RWPE1 (cell line): ENCODE measurements around the gene OR6N2.

Experiments used
- CTCF ChIA-PET: fragments of 350-600 bp; sonication (Branson Sonifier 250); formaldehyde crosslinking; extraction: SDS; loops from one replicate; lab custom pipeline; 2021; lab: Yijun Ruan, JAX
- POLR2A ChIA-PET: fragments of 400-600 bp; formaldehyde crosslinking; extraction: SDS; loops from one replicate; lab custom pipeline; 2020; ENCODE audit warnings: antibody characterized with exemption; ENCODE audit not compliant: low non-redundant PET; lab: Yijun Ruan, JAX
- DNase-seq: peaks from one replicate; pipeline ENCODE4 v3.0.0; 2012; ENCODE audit warnings: low spot score
- H3K27ac ChIP-seq: fragments of 450-650 bp; 2 replicates; pipeline ENCODE4 v1.5.1; 2017
- TF ChIP-seq, protein P1 (sequence below): fragments of 450-650 bp; conservative IDR thresholded peaks from 2 replicates; pipeline ENCODE4 v1.5.1; 2017; ENCODE audit warnings: low read depth, mild to moderate bottlenecking

The OR6N2 gene

DNA sequence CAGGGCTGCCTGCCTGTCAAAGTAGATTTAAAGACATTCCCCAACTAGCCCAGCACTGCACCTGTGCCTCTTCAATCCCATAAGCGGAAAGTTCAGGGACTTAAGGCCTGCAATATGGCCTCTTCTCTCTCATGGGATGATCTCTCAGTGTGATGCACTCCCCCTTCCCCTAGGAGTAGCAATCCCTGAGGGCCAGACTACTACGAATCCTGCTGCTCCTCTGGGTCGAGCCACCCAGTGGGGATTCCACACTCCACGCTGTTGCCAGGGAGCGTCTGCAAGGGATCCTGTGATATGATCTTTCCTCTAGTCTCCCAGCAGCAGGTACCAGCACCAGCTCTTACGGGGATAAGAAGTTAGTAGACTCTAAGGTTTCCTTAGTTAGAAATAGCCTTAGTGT, 13.2 kb upstream of the OR6N2 start:
- no peak overlapping the region for H3K27ac ChIP-seq
- ChIA-PET POLR2A (no interaction called here), CTCF (no interaction called here)
- TF ChIP-seq, protein P1, sequence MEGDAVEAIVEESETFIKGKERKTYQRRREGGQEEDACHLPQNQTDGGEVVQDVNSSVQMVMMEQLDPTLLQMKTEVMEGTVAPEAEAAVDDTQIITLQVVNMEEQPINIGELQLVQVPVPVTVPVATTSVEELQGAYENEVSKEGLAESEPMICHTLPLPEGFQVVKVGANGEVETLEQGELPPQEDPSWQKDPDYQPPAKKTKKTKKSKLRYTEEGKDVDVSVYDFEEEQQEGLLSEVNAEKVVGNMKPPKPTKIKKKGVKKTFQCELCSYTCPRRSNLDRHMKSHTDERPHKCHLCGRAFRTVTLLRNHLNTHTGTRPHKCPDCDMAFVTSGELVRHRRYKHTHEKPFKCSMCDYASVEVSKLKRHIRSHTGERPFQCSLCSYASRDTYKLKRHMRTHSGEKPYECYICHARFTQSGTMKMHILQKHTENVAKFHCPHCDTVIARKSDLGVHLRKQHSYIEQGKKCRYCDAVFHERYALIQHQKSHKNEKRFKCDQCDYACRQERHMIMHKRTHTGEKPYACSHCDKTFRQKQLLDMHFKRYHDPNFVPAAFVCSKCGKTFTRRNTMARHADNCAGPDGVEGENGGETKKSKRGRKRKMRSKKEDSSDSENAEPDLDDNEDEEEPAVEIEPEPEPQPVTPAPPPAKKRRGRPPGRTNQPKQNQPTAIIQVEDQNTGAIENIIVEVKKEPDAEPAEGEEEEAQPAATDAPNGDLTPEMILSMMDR, result no peak
- no peak for DNase-seq

DNA sequence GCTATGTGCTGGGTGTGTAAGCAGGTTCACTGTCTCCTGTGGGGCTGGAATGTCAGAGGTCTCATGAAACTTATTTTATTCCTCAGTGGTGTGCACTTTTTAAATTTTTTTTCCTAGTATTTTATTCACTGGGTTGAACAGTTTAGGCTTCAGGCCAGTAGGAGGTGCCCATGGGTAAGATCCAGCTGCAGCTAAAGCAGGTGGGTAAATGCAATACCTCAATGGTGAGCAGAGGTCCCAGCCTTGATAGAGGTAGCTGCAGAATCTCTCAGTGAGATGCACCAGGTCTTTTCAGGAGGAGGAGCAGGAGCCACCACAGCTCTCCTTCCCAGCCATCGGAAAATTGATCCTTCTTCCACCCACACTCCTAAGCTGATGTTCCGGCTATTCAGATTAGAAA, 12.6 kb upstream of the OR6N2 start:
- no peak for DNase-seq

GRCh38 chr1:158771950-158772866, 8.8 kb downstream of the OR6N2 start, which contains the start of gene OR6N1:
Gene OR6N1 (minus strand): TSS chr1:158772195. CDS start chr1:158766682, 5,513 bp downstream.
- POLR2A ChIA-PET, result no interaction called here
- CTCF ChIA-PET, result no interaction called here
- DNase-seq, result no peak

More for the DNA sequence above, 12.6 kb upstream of the OR6N2 start:
- ChIA-PET CTCF (no interaction called here), POLR2A (no interaction called here)
- H3K27ac ChIP-seq, result no peak overlapping the region
- TF ChIP-seq, protein P1, result no peak

GRCh38 chr1:158754420-158754819, 26.6 kb downstream of the OR6N2 start, which contains the start of gene OR6K6:
Gene OR6K6 (plus strand): TSS chr1:158754720. CDS start chr1:158754888, 168 bp downstream.
- DNase-seq, result no peak
- no peak within 1 kb of the TSS for H3K27ac ChIP-seq
- CTCF ChIA-PET, result no interaction called here
- TF ChIP-seq, protein P1, result no peak
- POLR2A ChIA-PET, result no interaction called here

More at GRCh38 chr1:158771950-158772866, 8.8 kb downstream of the OR6N2 start, which contains the start of gene OR6N1:
- TF ChIP-seq, protein P1, result no peak
- H3K27ac ChIP-seq, result no peak within 1 kb of the TSS

DNA sequence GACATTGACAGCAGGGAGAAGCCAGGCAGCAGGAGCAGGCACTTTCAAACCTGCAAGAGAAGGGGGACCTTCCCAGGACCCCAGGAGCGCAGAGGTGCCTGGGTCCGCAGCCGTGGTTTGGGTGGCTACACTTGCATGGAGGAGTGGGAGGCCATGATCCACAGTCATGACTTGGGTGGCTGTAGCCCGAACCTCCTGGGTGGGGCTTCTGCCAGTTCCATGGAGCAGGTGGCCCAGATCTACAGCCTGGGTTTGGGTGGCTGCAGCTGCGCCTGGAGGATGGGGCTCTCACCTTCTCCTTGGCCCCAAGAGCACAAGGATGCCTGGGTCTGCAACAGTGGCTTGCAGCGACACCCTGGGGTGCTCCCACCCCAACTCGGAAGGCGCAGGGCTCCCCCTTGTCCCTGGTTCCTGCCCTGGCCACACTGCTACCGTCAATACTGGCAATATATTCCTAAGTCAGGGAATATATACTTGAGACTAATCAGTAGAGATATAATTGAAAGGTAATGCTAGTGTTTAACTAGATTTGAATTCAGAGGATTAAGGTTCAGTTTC, 28.8 kb downstream of the OR6N2 start:
- ChIA-PET POLR2A (no interaction called here), CTCF (interaction anchor here (0.6 kb wide), 1 partner anchor 767 kb away, joined by 5 read pairs; no protein-coding TSS in a partner anchor)
- no peak for DNase-seq
- TF ChIP-seq, protein P1, result no peak
- H3K27ac ChIP-seq, result no peak overlapping the region

- ChIA-PET CTCF (no interaction called here), POLR2A (no interaction called here)
- H3K27ac ChIP-seq, result no peak overlapping the region
- TF ChIP-seq, protein P1, result no peak
- DNase-seq, result no peak
These were observed 45.2 kb downstream of the OR6N2 start for GRCh38 chr1:158735848-158736247.
